Stimulated activated effector memory CD8-positive, alpha-beta T cell treated with anti-CD3 and anti-CD28 coated beads, Interleukin-12 subunit alpha, Interleukin-12 subunit beta, amount 100 ng/mL, for 72 hours (primary cell): ENCODE results near the gene PSMB8.
"Not testable (repeated sequence)": the region's sequence is repeated elsewhere in the genome, so short reads cannot be mapped to it uniquely, and the experiment has no call there.

Experiments
- ATAC-seq: fragments of 150-1000 bp; cut with Tn5 transposase; 2 replicates; pipeline ENCODE4 v1.10.0; 2021
- DNase-seq, 2 donors: peaks; one replicate each; pipeline ENCODE4 v3.0.0; 2021 to 2022; ENCODE audit warnings: low spot score in 2 of 2
- H3K27ac Mint-ChIP-seq: one replicate; pipeline ENCODE4 v1.8.0; 2022; ENCODE audit warnings: mild to moderate bottlenecking, mixed read lengths
- H3K36me3 Mint-ChIP-seq: one replicate; pipeline ENCODE4 v1.8.0; 2022; ENCODE audit warnings: mild to moderate bottlenecking, mixed read lengths
- H3K4me1 Mint-ChIP-seq: one replicate; pipeline ENCODE4 v1.8.0; 2022; ENCODE audit warnings: mixed read lengths
- H3K4me3 Mint-ChIP-seq: one replicate; pipeline ENCODE4 v1.8.0; 2022; ENCODE audit warnings: mild to moderate bottlenecking, mixed read lengths
- H3K9me3 Mint-ChIP-seq: one replicate; pipeline ENCODE4 v1.8.0; 2022; ENCODE audit warnings: mixed read lengths

The PSMB8 gene

GRCh38 chr6:32832535-32832934 is 11.3 kb downstream of the PSMB8 start:
- Mint-ChIP-seq H3K36me3 (peaks cover 100% of the 10 kb centered on the region), H3K9me3 (no peaks in the 10 kb centered on the region), H3K27ac (peak overlapping the region; percentile 46), H3K4me3 (no peak overlapping the region), H3K4me1 (peaks cover 78% of the 10 kb centered on the region)
- ATAC-seq: no peak
- DNase-seq: peak; percentile 0 to 33

DNA sequence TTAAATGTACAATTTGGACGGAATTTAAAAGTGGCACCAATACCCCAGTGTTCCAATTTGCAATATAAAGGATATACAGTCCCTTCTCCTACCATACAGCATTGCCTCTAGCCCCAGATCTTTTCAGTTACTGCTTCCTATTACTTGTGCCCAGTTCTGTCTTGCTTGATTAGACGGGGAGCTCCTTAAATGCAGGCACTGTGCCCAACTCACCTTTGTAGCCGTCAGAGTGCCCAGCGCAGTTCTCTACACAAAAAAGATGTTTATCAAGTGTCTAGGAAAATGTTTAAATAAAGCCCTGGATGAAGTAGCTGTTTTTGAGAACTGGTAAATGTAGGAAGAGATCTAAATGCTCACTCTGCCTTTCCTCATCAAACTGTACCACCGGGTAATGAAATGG is 12.9 kb downstream of the PSMB8 start:
- ATAC-seq (no peak), DNase-seq (no peak)
- Mint-ChIP-seq H3K27ac (peak overlapping the region; percentile 64), H3K9me3 (no peaks in the 10 kb centered on the region), H3K4me1 (peaks cover 67% of the 10 kb centered on the region), H3K36me3 (peaks cover 94% of the 10 kb centered on the region), H3K4me3 (no peak overlapping the region)

DNA sequence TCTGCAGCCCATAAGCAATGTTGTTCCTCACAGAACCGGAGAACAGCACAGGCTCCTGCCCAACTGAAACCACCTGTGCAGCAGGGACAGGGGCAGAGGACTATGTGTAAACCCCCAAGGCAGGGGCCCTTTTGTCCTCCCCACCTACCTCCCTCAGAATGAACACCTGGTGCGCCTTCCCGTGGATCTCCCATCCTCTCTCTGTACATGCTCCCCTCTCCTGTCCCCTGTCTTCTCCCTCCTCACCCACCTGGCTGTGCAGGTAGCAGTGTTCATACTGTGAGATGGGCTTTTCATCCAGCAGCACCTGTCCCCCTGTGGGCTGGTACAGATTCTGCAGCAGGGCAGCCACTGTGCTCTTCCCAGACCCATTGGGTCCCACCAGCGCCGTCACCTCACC is 13.8 kb downstream of the PSMB8 start:
- ATAC-seq (no peak), DNase-seq (no peak)
- peaks cover 58% of the 10 kb centered on the region for H3K4me1 Mint-ChIP-seq
- no peak overlapping the region for H3K4me3 Mint-ChIP-seq
- H3K9me3 Mint-ChIP-seq: no peaks in the 10 kb centered on the region
- H3K27ac Mint-ChIP-seq: peak overlapping the region; percentile 64
- peaks cover 85% of the 10 kb centered on the region for H3K36me3 Mint-ChIP-seq

- DNase-seq: no peak
- Mint-ChIP-seq H3K4me1 (peaks cover 52% of the 10 kb centered on the region), H3K27ac (peak overlapping the region; percentile 76), H3K36me3 (peaks cover 79% of the 10 kb centered on the region), H3K4me3 (no peak overlapping the region), H3K9me3 (no peaks in the 10 kb centered on the region)
- no peak for ATAC-seq
Observed at GRCh38 chr6:32829495-32829894, 14.4 kb downstream of the PSMB8 start.

DNA sequence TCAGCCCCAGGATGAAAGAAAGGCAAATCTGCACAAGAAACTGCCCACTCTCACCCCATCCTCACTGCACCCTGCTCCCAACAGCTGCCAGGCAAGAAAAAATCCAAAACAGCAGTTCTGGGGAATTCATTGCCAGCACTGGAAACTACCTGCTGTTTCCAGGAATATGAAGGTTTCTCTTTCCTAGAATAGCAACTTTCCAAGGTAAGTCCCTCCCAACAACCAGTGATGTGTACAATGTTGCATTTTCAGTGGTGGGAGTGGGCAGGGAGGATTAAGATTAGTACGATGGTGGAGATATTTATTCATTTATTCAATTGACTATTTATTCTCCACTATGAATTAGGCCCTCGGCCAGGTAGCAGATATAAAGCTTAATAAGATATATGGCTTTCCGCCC is 16.8 kb downstream of the PSMB8 start:
- H3K36me3 Mint-ChIP-seq: peaks cover 55% of the 10 kb centered on the region
- DNase-seq (no peak), ATAC-seq (no peak)
- peak overlapping the region; percentile 71 for H3K27ac Mint-ChIP-seq
- peaks cover 30% of the 10 kb centered on the region for H3K4me1 Mint-ChIP-seq
- H3K9me3 Mint-ChIP-seq: no peaks in the 10 kb centered on the region
- H3K4me3 Mint-ChIP-seq: no peak overlapping the region

GRCh38 chr6:32825966-32826365 is 17.9 kb downstream of the PSMB8 start:
- no peak overlapping the region for H3K4me3 Mint-ChIP-seq
- H3K27ac Mint-ChIP-seq: peak overlapping the region; percentile 71
- no peaks in the 10 kb centered on the region for H3K9me3 Mint-ChIP-seq
- peaks cover 29% of the 10 kb centered on the region for H3K4me1 Mint-ChIP-seq
- DNase-seq: no peak
- ATAC-seq: no peak
- H3K36me3 Mint-ChIP-seq: peaks cover 44% of the 10 kb centered on the region

- ATAC-seq (peak; percentile 34), DNase-seq (no peak)
- H3K4me1 Mint-ChIP-seq: peaks cover 5% of the 10 kb centered on the region
- H3K36me3 Mint-ChIP-seq: peaks cover 6% of the 10 kb centered on the region
- H3K9me3 Mint-ChIP-seq: no peaks in the 10 kb centered on the region
- no peak overlapping the region for H3K4me3 Mint-ChIP-seq
- no peak overlapping the region for H3K27ac Mint-ChIP-seq
Observed at GRCh38 chr6:32819729-32820128, 24.1 kb downstream of the PSMB8 start.

GRCh38 chr6:32818867-32819266 is 25.0 kb downstream of the PSMB8 start:
- Mint-ChIP-seq H3K36me3 (peaks cover 6% of the 10 kb centered on the region), H3K27ac (no peak overlapping the region), H3K9me3 (no peaks in the 10 kb centered on the region), H3K4me3 (no peak overlapping the region), H3K4me1 (peaks cover 5% of the 10 kb centered on the region)
- no peak for DNase-seq
- no peak for ATAC-seq

GRCh38 chr6:32816746-32817204 is 27.1 kb downstream of the PSMB8 start, which contains the start of gene HLA-DOB:
Gene HLA-DOB (minus strand): TSS chr6:32817002. CDS start chr6:32816951, 51 bp downstream.
- DNase-seq (no peak), ATAC-seq (peak; percentile 79)
- H3K27ac Mint-ChIP-seq: peak within 1 kb of the TSS; percentile 24
- H3K4me1 Mint-ChIP-seq: peaks cover 5% of the 10 kb centered on the region
- no peaks in the 10 kb centered on the region for H3K9me3 Mint-ChIP-seq
- no peak within 1 kb of the TSS for H3K4me3 Mint-ChIP-seq
- peaks cover 20% of the 10 kb centered on the region for H3K36me3 Mint-ChIP-seq

DNA sequence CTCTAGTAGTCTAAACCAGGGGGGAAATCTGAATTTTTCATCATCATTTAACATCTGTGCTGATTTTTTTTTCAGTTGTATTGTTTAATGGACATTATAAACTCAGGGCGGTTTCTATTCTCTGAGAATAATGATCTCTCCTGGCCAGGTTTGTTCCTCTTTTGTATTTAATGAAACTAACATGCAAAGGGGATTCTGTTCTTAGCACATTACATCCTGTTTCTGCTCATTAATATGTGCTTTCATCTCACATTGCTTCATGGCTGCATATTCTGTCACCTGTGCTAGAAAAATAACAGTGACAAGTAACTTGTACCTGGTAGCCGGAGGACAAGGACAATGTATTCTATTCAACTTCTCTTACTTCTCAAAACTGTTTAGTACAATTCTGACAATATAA is 27.9 kb downstream of the PSMB8 start:
- Mint-ChIP-seq H3K9me3 (no peaks in the 10 kb centered on the region), H3K4me3 (no peak overlapping the region), H3K27ac (no peak overlapping the region), H3K36me3 (peaks cover 20% of the 10 kb centered on the region), H3K4me1 (peaks cover 5% of the 10 kb centered on the region)
- ATAC-seq: no peak
- no peak for DNase-seq

GRCh38 chr6:32815115-32815514 is 28.7 kb downstream of the PSMB8 start:
- ATAC-seq: no peak
- Mint-ChIP-seq H3K9me3 (no peaks in the 10 kb centered on the region), H3K4me1 (peaks cover 5% of the 10 kb centered on the region), H3K4me3 (no peak overlapping the region), H3K36me3 (peaks cover 17% of the 10 kb centered on the region), H3K27ac (peak overlapping the region; percentile 70)
- no peak for DNase-seq

DNA sequence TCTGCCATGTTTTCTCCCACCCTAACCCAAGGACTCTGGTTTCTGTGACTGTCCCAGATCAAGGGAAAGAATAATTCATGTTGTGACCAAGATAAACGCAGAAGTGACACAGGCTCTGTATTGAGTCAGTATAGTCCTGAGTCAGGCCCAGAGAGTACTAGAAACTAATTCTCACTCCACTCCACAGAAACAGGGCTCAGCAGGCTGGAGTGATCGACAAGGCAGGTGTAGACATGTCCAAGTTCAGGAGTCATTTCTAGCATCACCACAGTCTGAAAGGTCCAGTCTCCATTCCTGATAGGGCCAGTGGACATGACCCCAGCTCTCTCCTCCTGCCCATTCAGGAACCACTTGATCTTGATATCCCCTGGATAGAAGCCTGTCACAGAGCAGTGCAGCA is 29.7 kb downstream of the PSMB8 start:
- Mint-ChIP-seq H3K4me1 (peaks cover 5% of the 10 kb centered on the region), H3K36me3 (peaks cover 15% of the 10 kb centered on the region), H3K9me3 (no peaks in the 10 kb centered on the region), H3K4me3 (no peak overlapping the region), H3K27ac (peak overlapping the region; percentile 70)
- no peak for DNase-seq
- peak; percentile 69 for ATAC-seq

DNA sequence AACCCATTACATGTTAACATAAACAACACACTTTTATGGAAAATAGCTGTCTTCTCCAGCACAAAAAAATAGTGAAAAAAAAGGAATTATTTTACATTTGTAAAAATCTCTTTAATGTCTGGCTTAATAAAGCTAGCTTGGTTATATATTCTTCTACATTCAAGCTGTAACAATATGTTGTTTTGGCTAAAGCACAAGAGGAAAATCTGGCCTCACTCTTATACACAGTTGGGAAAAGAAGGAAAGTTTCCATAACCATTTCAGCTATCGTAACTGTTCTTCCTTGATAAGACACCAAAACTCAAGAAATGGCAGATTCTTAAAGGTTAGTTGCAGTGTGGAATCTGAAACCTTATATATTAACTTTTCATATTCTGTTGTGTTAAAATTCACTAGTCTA is 34.7 kb downstream of the PSMB8 start:
- ATAC-seq: no peak
- Mint-ChIP-seq H3K27ac (no peak overlapping the region), H3K36me3 (peaks cover 15% of the 10 kb centered on the region), H3K4me1 (peaks cover 5% of the 10 kb centered on the region), H3K4me3 (no peak overlapping the region), H3K9me3 (no peaks in the 10 kb centered on the region)
- no peak for DNase-seq

DNA sequence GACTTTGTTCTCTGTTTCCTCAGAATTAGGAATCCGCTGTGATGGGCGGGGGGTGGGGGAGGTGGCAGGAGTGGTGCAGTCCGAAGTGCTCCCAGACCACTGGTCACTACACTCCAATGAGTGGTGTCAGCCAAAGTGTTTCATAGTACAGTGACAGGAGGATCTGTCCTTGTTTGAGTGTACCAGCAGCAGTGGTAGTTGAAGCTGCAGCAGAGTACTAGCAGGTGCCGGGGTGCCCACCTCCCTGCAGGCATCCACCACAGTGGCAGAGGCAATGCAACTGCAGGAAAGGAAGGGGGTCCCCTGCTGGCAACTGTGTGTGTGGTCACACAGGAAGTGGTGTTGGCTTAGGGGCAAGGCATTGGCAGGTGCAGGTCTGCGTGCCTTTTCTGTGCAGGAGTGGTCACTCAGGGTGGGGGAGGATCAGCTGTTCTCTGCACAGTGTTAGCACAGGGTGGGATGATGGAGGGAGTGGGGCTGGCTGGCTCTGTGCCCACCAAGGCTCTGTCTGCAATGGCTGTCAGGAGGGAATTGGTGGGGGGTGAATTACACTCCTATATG is 36.7 kb downstream of the PSMB8 start:
- H3K9me3 Mint-ChIP-seq: no peaks in the 10 kb centered on the region
- H3K4me3 Mint-ChIP-seq: no peak overlapping the region
- peaks cover 1% of the 10 kb centered on the region for H3K36me3 Mint-ChIP-seq
- ATAC-seq (no peak), DNase-seq (no peak)
- H3K4me1 Mint-ChIP-seq: peaks cover 5% of the 10 kb centered on the region
- no peak overlapping the region for H3K27ac Mint-ChIP-seq

DNA sequence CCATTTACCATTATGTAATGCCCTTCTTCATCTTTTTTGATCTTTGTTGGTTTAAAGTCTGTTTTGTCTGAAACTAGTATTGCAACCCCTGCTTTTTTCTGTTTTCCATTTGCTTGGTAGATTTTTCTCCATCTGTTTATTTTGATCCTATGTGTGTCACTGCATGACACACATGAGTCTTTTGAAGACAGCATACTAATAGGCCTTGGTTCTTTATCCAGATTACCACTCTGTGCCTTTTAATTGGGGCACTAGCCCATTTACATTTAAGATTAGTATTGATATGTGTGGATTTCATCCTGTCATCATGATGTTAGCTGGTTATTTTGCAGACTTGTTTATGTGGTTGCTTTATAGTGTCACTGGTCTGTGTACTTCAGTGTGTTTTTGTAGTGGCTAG is 38.4 kb downstream of the PSMB8 start:
- not testable (repeated sequence) for H3K36me3 Mint-ChIP-seq, DNase-seq, ATAC-seq, H3K4me3 Mint-ChIP-seq, H3K4me1 Mint-ChIP-seq, H3K9me3 Mint-ChIP-seq, H3K27ac Mint-ChIP-seq

DNA sequence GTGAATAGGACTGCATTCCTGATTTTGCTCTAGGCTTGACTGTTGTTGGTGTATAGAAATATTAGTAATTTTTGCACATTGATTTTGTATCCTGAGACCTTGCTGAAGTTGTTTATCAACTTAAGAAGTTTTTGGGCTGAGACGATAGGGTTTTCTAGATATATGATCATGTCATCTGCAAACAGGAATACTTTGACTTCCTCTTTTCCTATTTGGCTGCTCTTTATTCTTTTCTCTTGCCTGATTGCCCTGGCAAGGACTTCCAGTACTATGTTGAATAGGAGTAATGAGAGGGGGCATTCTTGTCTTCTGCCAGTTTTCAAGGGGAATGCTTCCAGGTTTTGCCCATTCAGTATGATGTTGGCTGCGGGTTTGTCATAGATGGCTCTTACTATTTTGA is 40.4 kb downstream of the PSMB8 start:
- H3K4me1 Mint-ChIP-seq: peaks cover 5% of the 10 kb centered on the region
- peaks cover 5% of the 10 kb centered on the region for H3K9me3 Mint-ChIP-seq
- no peaks in the 10 kb centered on the region for H3K36me3 Mint-ChIP-seq
- H3K4me3 Mint-ChIP-seq: no peak overlapping the region
- DNase-seq: no peak
- H3K27ac Mint-ChIP-seq: no peak overlapping the region
- no peak for ATAC-seq

GRCh38 chr6:32799740-32800139 is 44.1 kb downstream of the PSMB8 start:
- H3K27ac Mint-ChIP-seq: no peak overlapping the region
- peaks cover 7% of the 10 kb centered on the region for H3K4me1 Mint-ChIP-seq

More at GRCh38 chr6:32799740-32800139, 44.1 kb downstream of the PSMB8 start:
- ATAC-seq (no peak), DNase-seq (no peak)
- Mint-ChIP-seq H3K9me3 (peaks cover 5% of the 10 kb centered on the region), H3K4me3 (no peak overlapping the region), H3K36me3 (no peaks in the 10 kb centered on the region)
